Fibroblast of skin of left quadriceps (primary cell): ENCODE data around the gene IL15.

Experiments used
- DNase-seq, 2 experiments: peaks; one replicate each; pipeline ENCODE4 v3.0.0-alpha.2; 2013; ENCODE audit warnings: low read depth in 2 of 2

IL15 gene

DNA sequence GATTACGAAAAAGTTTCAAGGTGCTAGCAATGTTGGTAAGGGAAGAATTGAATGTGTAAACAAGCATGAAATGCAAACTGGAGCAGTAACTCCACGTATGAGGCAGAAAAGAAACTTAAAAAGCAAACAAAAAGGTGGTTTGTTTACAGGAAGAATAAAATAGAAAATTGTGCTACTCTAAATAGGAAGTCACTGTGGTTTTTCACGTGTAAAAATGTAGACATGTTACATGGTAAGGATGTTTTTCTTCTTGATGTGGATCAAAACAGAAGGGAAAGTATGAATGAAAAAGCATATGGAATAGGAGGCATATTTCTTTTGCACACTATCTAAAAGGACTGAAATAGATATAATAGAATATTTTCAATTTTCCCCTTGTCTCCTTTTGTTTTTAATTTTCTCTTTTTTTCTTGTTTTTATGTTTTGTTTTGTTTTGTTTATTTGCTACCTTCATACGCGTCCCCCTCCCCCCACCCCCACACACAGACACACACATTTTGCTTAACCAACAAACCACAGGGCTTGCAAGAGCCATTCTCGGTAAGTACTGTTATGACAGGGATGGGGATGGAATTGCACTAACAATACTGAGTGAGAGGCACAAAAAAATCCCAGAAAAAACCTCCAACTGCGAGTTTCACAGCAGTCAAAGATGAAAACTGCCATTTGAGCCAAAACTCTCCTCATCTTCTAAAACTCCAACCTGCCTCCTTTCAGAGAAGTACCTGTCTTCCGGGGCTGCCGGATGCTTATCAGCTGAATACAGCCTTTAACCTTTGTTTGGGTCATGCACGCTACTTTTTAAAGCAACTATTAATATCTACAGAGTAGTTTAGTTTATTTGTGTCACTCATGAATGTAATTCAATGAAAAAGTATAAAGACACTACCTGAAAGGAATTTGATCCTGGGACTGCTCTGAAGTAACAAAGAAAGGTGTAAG, 135.8 kb downstream of the IL15 start:
- DNase-seq, result no peak

DNA sequence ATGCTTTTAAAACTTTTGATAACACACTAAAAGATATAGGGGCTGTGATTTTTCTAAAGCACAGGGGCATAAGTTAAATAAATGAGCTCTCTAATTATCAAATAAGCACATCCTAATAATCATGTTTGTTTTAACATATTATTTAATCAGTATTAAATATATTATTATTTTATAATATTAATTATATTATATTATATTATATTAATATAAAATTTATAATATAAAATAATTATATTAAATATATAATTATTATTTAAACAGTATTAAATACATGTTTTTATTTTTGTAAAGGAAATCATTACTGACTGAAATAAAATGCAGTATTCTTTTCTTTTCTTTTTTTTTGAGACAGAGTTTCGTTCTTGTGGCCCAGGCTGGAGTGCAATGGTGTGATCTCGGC, 136.5 kb downstream of the IL15 start:
- DNase-seq, result no peak

DNA sequence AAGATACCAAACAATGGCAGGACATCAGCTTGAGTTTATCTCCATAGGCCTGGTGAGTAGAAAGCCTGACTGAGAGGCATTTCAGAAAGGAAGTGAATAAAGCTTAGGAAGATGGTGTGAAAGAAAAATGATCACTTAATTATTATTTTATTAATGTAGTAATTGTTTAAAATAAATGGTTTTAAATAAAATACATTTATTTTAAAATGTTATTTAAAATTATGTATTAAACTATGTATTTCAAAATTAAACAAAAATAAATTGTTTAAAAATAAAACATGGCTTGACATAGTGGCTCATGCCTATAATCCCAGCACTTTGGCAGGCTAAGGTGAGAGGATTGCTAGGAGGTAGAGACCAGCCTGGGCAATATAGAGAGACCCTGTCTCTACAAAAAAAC, 145.8 kb downstream of the IL15 start:
- DNase-seq, result no peak
